ENCODE results near the gene NDUFS2.

NDUFS2 gene

DNA sequence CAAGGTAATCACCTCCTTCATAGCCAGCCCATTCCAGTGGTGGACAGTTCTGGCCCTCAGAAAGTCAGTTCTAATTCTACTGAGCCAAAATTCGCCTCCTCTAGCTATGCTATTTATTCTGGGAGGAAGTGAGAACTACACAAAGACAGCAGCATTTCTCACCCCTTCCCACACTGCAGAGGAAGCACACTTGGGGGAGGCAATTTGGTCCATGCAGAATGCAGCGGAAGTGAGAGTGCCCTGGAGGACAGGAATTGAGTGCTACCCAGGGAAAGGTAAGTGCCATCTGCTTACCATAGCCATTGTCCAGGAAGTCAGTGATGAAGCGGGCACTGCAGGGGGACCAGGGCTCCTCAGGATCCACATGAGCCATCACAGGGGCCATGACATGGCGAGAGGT is 7.0 kb upstream of the NDUFS2 start:
- DNase-seq (ENCODE audit: low read depth in 2 of 2), result no peak

DNA sequence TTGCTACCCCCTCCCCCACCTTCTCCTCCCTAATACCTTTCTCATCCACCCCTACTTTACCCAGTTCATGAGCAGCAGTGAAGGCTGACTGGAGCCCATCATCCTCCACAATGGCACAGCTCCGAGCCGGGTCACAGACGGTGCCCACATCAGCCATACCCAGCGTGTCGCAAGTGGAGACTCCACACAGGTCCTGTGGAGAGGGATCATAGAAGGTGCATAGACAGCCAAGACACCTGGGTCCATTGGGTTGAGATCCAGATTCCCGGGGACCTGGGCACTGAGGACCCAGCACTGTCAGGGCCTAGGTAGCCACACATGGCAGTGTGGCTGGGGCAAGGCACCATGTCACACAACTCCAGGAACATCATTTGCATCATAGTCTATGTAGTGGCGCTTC is 6.1 kb upstream of the NDUFS2 start:
- no peak for DNase-seq (ENCODE audit: low read depth in 2 of 2)

DNA sequence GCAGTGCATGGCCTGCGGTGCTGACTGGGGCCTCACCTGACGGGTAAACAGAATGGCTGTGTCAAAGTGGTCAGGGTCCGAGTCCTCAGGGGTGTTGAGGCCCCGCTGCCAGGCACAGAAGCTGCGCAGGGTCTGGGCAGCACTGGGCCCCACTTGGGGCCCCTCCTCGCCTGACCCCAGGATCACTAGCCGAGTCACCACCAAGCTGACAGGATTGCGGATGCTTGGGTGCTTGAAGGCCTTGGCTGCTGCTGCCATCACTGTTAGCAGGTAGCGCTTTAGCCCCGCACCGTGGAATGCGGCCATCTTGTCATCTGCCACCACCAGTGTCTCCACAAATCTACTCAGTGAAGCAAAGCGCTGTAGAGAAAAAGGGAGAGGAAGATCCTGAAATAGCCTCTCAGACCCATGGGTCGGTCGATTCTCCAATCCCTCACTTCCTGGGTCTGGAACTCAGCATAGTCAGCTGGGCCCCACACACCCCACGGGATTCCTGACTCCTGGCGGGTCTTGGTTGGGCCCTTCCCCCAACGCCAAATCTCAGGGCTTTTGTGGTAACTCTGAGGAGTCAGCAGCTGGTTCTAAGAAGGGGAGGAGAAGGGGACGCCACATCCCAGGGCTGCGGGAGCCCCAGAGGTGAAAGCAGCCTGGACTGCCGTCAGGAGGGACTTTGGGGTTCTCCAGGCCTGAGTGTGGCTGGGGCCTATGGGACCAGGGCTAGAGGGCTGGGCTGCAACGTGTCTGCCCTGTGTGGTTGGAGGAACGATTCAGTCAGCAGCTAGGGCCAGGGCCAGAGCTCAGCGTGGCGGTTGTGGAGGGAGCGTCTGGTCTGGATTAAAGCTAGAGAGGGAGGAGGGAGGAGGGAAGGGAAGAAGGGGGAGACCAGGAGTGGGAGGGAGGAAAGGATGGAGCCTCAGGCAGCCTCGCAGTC is 5.4 kb upstream of the NDUFS2 start:
- DNase-seq (ENCODE audit: low read depth in 2 of 2), result no peak

DNA sequence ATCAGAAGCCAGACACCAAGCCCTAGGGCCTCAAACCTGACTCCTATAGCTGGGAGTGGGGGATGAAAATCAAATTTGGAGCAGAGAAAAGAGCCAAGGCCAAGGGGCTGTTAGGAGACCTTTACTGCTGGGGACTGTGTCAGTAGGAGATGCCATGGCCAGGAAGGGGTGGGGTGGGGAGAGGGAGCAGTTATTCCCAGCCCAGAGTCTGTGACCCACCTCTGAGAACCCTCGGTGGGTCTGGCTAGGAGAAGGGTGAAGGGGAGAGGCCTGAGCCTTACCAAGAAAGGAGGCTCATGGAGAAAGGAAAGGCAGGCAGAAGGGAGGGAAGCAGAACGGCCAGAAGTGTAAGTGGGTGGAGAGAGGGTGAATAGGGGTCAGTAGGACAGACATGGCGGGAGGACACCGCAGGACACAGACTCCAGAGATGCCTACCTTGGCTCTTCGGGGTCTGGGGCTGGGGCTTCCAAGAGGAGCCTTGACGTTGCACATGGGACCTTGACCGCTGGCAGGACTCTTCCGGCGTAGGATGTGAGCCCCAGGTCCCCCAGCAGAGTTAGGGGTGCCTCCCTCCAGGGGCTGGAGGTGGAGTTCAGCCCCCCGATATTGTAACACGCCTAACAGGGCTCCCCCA is 4.5 kb upstream of the NDUFS2 start:
- no peak for DNase-seq (ENCODE audit: low read depth in 2 of 2)

DNA sequence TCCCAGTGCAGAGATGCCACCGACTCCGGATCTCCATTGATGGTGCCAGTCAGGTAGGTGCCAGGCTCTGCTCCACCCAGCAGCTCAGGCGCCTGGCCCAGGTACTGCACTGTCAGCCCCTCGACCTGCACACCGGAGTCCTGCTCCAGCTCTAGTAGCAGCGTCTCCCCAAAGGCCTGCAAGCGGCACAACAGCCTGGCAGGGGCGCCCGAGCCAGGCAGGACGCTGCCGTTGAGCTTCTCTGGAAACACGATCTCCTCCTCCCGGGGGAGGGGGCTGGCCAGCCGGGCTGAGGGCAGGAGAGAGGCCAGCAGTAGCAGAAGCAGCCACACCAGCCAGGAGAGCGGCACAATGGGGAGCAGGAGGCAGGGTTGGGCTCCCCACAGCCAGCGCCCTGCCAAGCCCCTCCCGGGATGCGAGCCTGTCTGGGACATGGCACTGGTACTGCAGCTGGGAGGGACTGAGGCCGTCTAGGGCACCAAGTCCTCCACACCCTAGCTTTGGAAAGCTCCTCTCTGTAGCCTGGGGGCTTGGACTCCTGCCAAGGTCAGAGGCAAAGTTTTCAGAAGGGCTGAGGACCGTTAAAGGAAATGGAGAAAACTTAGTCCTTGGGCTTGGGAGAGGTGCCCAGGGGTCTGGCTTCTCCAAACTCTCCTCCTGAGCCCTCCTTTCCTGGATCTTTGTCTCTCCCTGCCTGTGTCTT is 3.8 kb upstream of the NDUFS2 start:
- DNase-seq (ENCODE audit: low read depth in 2 of 2), result no peak

DNA sequence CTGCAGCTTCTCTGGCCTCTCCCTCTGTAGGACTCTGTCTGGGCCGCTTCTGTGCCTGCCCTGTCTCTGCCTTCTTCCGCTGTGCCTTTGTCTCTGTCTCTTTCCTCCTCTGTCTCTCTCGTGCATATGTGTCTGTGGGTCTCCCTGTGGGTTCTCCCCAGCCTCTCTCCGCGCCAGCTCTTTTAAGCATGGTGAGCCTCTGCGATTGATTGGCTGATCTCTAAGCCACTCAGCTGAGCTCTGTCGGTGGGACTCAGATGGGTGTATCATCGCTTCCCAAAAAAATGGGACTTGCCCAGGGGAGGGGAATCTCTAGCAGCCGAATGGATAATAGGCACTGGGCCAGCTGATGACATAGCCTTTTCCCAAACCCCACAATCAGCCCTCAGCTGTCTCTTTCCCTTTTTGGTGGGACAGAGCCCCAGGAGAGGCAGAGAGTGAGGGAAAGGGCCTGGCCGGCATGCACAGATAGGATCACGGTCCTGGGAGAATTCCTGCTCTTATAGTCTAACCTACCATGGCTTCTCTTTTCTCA is 3.2 kb upstream of the NDUFS2 start, which contains the start of gene ADAMTS4:
Gene ADAMTS4 (minus strand): TSS at position 158 of the 535 bp plus-strand sequence. CDS start 427 bp downstream, outside the sequence.
- no peak for DNase-seq (ENCODE audit: low read depth in 2 of 2)

DNA sequence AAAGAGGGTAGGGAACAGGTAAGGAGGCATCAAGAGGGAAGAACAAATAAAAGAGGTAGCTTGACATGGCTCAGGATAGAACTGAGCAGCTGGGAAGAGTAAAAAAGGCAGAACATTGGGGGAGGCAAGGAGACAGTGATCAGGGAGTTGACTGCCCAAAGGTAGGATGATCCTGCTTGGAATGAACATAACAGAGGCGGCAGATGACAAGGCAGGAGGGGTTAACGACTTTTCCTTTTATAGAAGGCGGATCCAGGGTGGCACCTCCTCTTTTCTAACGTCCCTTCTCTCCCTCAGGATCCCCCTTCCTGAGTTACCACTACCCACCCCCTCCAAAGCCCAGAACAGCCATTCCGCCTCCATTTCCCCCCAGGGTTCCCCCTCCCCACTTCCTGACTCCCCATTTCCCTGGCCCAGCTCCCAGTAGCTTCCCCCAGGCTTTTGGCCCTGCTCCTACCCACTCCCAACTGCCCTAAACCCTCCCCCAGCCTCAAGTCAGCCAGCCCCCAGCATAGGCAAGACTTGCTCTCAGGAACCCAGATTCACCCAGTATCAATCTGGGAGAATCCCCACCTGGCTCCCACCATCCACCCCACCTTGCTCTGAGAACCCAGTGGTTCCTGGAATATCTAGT is 2.5 kb upstream of the NDUFS2 start:
- no peak for DNase-seq (ENCODE audit: low read depth in 2 of 2)

DNA sequence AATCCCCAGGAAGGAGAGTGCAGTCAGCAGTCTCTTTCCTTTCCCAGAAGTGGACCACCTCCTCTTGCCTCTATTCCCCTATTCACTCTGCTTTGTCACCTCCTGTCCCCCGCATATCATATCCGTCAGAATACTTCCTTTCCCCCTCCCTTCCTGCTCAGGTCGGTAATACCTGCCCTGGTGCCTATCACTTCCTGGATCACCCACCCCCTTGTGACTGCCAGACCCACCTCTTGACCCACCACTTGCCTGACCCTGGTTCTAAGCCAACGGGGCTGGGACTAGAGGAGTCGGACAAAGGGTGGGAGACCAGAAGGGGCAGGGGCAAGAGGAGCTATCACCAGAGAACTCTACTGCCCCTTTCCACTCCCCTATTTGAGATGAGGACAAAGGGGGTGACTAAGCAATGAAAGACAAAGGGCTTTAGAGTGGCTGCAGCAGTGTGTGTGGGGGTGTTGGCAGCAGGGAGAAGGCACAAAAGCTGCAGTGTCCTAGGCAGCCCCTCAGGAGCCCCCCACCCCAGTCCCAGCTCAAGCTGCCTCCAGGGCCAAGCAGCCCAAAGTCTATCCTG is 1.7 kb upstream of the NDUFS2 start:
- DNase-seq (ENCODE audit: low read depth in 2 of 2), result no peak

DNA sequence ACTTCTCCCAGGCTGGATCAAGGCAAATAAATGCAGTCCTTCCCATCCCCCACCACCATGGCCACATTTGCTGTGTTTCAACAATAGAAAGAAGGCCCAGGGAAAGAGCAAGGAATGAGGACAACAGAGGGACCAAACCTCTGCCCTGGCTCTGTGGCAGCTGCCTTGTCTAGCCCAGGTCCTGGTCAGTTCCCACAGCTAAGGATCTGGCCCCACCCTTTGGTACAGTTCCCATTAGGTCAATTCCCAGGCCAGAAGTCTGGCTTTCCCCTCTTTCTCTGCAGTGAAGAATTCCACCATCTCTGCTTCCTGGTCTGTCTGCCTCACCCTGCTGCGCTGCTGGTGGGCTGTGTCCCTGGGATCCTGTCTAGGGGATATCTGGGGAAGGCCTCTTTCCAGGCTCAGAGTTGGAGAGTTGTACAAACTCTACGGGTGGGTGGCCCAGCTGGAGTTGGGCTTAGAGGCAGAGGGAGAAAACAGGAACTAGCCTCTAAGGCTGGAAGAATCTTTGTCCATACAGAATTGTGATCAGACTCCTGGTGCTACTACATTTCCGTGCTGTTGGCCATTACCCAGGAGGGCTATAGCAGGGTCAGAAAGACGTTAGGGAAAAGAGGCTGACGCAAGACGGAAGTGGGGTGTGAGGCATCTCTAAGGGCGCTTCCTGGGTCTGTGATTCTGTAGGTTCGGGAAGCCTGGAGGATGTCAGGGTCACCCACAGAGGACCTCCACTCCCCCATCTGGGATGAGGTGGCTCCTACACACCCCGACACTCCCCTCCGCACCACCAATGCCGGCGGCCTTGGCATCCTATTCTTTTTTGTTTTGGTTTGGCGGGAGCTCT is 953 bp upstream of the NDUFS2 start:
- no peak for DNase-seq (ENCODE audit: low read depth in 2 of 2)

DNA sequence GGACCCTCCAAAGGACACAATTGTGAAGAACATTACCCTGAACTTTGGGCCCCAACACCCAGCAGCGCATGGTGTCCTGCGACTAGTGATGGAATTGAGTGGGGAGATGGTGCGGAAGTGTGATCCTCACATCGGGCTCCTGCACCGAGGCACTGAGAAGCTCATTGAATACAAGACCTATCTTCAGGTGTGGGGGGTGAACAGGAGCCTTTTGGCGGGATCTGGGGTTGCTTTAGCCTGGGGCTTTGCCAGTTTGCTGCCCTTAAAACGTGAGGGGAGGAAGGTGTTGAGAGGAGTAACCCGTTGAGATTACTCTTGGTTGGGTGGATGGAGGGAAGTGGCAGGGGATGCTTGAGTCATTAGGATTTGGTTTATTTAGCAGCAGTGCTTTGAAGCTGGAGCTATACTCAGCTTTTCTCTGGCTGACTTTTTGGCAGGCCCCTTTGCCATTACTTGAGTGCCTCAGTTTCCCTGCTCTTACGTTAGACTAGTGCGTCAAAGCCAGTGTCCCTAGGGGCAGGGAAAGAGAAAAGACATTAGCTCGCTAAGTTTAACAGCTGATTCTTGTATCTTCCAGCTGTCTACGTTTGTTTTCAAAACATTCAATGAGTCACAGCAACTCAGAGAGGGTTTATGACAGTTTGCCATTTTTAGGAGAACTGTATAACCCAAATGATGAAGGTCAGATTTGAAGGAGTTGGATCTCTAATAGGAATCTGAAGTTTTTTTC is 4.4 kb downstream of the NDUFS2 start:
- DNase-seq (ENCODE audit: low read depth in 2 of 2), result no peak

DNA sequence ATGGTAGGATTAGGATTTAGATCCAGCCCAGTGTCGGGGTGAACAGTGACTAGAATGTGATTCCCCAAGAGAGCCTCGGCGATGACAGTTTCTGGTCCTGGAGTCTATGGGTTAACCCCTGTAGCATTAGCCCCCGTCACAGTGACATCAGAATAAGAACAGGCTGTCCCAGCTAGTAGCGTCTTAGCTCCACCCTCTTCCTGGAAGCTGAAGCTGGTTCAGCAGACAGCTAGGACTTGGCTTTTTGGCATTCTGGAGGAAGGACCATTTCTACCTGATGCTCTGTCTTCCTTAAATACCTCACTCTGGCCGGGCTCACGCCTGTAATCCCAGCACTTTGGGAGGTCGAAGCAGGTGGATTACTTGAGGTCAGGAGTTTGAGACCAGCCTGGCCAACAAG is 5.0 kb downstream of the NDUFS2 start:
- DNase-seq (ENCODE audit: low read depth in 2 of 2), result no peak

DNA sequence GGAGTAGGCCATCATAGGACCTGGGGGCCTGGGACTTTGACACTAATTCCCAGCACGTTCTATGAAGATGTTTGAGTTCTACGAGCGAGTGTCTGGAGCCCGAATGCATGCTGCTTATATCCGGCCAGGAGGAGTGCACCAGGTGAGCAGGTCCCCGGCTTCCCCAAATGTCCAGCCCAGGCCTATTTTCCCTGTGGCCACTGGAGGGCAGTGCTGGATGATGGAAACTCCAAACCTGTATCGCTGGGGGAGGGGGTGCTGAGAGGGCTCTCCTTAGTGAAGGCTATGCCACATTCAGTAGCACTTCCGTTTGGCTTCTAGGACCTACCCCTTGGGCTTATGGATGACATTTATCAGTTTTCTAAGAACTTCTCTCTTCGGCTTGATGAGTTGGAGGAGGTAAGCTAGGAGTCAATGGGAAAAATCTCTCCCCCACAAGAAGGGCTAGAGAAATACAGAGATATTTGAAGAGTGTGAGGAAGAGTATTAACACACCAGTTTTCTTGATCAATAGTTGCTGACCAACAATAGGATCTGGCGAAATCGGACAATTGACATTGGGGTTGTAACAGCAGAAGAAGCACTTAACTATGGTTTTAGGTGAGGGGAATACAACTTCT is 7.7 kb downstream of the NDUFS2 start:
- peak; percentile 54 to 55 for DNase-seq (ENCODE audit: low read depth in 2 of 2)

DNA sequence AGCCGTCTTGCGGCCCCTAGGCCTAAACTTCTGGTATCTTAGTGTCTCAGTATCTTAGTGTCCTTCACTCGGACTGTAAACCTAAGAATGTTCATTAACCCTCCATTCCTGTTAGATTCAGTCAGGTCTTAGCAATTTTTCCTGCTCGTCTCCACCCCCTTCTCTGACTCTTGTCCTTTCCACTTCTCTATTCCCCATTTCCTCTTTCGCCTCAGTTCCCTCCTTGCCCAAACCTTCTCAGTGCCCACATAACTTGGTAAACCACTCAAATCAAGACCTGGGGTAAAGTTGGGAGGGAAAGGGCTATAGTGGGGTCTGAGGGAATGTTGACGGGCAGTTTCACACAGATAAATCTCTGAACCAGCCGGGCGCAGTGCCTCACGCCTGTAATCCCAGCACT is 12.2 kb downstream of the NDUFS2 start:
- no peak for DNase-seq (ENCODE audit: low read depth in 2 of 2)

DNA sequence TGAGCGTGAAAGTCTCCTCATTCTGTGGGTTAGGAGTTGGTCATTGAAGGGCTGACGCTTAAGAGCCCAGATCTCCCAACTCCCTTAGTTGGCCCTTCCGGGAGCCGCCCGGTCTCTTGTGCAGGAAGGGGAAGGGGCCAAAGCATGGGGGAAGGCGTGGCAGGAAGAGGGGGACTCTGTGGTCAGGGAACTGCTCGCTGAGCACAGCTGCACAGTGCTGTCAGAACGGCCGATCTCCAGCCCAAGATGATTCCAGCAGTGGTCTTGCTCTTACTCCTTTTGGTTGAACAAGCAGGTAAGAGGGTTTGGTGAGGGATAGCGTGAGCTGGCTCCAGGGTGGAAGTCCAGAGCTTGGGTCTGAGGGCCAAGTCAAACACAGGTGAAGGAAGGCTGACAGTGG is 12.9 kb downstream of the NDUFS2 start, which contains the start of gene FCER1G:
Gene FCER1G (plus strand): TSS at position 220 of the 400 bp plus-strand sequence. CDS start 27 bp downstream, at position 247.
- DNase-seq (ENCODE audit: low read depth in 2 of 2), result no peak

DNA sequence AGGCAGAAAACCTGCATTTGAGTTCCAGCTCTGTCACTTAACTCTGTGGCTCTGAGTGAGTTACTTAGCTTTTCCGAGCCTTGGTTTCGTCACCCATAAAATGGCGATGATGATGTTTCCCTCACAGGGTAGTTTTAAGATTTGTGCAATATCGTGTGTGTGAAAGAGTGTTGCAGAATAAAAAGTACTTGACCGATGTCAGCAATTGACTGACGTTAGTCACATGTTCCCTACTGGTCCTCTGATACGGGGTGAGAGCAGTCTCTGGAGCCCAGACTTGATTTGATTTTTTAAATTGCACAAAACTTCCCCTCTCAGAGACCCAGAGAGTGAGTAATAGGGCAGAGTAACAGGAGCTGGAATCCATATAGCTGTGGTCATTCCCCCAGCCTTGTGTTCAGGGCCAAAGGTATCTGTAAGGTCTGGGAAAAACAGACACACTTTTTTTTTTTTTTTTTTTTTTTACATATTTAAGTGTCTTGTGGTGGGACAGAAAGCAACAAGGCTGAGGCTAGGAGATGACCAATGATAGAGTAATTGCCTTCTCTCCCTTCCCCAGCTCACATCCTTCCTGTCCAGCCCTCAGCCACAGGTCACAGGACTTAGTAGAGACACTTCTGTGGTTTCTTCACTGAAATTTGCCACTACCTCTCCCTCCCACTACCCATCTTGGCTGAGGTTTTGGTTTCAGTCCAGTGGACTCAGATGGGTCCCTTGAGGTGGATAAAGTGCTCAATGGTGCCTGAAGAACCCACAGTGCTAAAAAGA is 15.0 kb downstream of the NDUFS2 start:
- no peak for DNase-seq (ENCODE audit: low read depth in 2 of 2)

DNA sequence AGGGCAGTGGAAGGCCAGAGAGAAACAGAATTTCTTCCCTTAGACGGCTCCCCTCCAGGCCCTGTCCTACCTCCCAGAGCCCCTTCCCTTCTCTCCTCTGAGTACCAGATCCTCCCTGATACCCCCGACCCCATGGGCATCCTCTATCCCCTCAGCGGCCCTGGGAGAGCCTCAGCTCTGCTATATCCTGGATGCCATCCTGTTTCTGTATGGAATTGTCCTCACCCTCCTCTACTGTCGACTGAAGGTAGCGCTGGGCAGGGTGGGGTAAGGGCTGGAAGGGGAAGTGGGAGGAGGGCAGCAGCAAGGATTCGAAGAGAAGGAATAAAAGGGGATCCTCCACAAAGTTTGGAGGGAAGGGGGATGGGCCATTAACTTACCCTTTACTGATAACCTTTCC is 15.7 kb downstream of the NDUFS2 start:
- no peak for DNase-seq (ENCODE audit: low read depth in 2 of 2)

DNA sequence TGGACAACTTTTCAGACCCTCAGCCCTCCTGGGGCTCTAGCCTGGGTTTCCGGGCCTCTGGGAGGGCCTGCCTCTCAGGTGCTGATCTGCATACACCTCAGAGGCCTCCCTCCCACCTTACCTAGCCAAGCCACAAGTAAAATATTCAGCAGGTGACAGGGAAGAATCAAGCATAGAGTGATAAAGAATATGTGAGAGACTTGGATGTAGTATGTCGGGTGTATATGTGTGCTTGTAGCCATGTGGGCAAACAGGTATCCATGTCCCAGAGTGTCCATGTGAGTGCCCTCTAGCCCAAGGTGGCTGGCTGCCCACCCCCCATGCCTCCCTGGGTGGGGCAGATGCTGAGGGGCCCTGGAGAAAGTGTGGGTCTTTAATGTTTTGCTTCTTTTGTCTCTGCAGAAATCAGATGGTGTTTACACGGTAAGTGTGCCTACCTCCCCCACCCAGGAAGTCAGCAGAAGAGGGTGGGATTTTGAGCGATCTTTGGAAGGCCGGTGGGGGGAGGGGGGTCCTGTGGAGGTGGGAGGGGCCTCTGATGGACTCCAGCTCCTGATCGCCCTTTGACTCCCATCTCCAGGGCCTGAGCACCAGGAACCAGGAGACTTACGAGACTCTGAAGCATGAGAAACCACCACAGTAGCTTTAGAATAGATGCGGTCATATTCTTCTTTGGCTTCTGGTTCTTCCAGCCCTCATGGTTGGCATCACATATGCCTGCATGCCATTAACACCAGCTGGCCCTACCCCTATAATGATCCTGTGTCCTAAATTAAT is 16.3 kb downstream of the NDUFS2 start:
- no peak for DNase-seq (ENCODE audit: low read depth in 2 of 2)
